ENCODE results near the gene SLC8A3. TPM values are rescaled to one million over a fixed set of nuclear protein-coding genes. Genes with fewer than 3 reads are reported as not detected.

The SLC8A3 gene
- total RNA-seq, 1 donor = not detected

DNA sequence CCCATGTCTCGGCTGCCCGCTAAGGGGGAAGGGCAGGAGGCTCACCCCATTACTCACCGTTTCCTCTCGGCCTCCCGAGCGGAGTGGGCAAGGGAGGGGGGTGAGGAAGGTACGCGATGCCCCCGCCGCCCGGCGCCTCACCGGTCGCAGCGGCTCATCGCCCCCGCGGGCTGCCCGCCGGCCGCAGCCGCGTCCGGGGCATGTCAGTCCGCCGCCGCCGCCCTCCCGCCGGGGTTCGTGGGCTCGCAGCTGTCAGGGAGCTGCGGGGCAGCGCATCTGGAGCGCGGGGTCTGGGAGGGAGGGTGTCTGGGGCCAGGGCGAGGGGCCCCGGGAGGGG lies 461 bp downstream of the SLC8A3 start:
- TF ChIP-seq CTCF (IDR thresholded peaks at IDR 0.05; ENCODE audit: insufficient read depth, low read depth, low read length) = no peak
- H3K4me3 ChIP-seq (ENCODE audit: low read depth, low read length) = peak overlapping the region; percentile 41
- DNase-seq (ENCODE audit: low read depth) = no peak

- peak overlapping the region; percentile 37 for H3K4me3 ChIP-seq (ENCODE audit: low read depth, low read length)
- no peak for TF ChIP-seq CTCF (IDR thresholded peaks at IDR 0.05; ENCODE audit: insufficient read depth, low read depth, low read length)
- no peak for DNase-seq (ENCODE audit: low read depth)
Measured at GRCh38 chr14:70186900-70187451, 1.8 kb downstream of the SLC8A3 start.

GRCh38 chr14:70183991-70184390 lies 4.8 kb downstream of the SLC8A3 start:
- no peak overlapping the region for H3K4me3 ChIP-seq (ENCODE audit: low read depth, low read length)
- no peak for DNase-seq (ENCODE audit: low read depth)
- no peak for TF ChIP-seq CTCF (IDR thresholded peaks at IDR 0.05; ENCODE audit: insufficient read depth, low read depth, low read length)

DNA sequence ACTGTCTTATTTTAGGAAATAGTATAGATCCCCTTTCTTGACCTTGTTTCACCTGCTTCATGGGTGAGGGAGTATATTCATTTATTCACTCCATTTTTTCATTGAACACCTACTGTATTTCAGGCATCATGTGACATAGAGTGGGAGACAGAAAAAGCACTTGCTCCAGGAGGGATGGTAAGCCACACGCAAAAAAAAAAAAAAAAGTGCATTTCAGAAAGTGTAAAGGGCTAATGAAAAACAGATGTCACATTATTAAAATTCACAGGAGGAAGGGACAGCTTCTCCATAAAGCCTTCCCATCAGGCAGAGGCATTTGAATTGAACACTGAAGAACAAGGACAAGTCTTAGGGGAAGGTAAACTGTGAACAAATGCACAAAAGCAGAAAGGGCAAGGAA lies 7.5 kb downstream of the SLC8A3 start:
- DNase-seq (ENCODE audit: low read depth) = no peak
- H3K4me3 ChIP-seq (ENCODE audit: low read depth, low read length) = no peak overlapping the region
- TF ChIP-seq CTCF (IDR thresholded peaks at IDR 0.05; ENCODE audit: insufficient read depth, low read depth, low read length) = no peak

GRCh38 chr14:70180718-70181117 lies 8.0 kb downstream of the SLC8A3 start:
- no peak for DNase-seq (ENCODE audit: low read depth)
- H3K4me3 ChIP-seq (ENCODE audit: low read depth, low read length) = no peak overlapping the region
- no peak for TF ChIP-seq CTCF (IDR thresholded peaks at IDR 0.05; ENCODE audit: insufficient read depth, low read depth, low read length)

DNA sequence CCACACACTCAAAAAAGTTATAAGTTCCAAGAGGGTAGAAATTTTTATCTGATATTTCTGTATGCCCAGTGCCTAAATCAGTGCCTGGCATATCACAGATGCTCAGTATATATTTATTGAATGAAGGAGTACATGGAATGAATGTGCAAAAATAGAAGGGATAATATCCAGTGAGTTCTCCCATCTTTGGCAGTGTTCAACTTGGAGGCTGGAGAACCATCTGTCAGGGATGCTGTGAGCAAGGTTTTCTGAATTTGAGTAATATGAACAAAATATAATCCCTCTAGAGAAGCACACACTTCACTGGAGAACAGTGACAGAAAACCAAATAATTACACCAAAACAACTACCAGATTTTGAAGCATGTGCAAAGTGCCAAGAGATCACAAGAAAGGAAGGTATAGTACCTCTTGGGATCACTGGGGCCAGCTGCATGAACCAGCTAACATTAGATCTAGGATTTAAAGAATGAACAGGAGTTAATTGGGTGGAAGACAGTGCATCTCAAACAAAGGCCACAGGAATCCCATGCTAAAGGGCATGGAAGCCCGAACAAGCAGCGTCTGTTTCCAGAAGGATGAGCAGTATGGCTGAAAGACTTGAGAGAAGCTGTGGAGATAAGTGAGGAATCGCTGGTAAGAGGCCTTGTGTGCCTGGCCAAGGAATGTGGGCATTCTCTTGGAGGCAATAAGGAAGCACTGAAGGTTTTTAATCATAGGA lies 11.5 kb downstream of the SLC8A3 start:
- DNase-seq (ENCODE audit: low read depth) = no peak
- no peak for TF ChIP-seq CTCF (IDR thresholded peaks at IDR 0.05; ENCODE audit: insufficient read depth, low read depth, low read length)
- H3K4me3 ChIP-seq (ENCODE audit: low read depth, low read length) = no peak overlapping the region

DNA sequence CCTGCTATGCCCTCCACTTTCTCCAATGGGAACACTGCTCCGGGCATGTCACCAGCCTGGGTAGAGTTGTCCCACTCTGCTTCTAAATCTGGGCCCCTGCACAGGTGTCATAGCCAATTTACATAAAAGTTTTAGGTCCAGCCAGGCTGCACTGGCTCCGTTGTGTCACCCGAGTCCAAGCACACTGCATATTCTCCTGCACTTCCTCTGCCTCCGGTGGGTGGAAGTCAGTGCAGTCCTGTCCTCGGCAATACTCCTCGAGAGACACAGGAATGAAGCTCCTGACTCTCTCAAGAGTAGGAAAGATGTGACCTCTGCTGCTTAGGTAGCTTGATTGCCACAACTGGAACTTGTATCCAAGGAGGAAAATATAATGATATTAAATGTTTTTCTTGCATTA lies 15.2 kb downstream of the SLC8A3 start:
- DNase-seq (ENCODE audit: low read depth) = no peak
- no peak for TF ChIP-seq CTCF (IDR thresholded peaks at IDR 0.05; ENCODE audit: insufficient read depth, low read depth, low read length)

More for the DNA sequence above, 15.2 kb downstream of the SLC8A3 start:
- no peak overlapping the region for H3K4me3 ChIP-seq (ENCODE audit: low read depth, low read length)

All from fibroblast of villous mesenchyme (primary cell).